NCI-H128 (cell line): ENCODE results near the gene KBTBD2.
"Not testable (repeated sequence)": the region's sequence is repeated elsewhere in the genome, so short reads cannot be mapped to it uniquely, and the experiment has no call there.

Source experiments
- DNase-seq: peaks from one replicate; lab custom pipeline; 2025; ENCODE audit not compliant: unreplicated experiment; lab: John Stamatoyannopoulos, UW

Gene KBTBD2

DNA sequence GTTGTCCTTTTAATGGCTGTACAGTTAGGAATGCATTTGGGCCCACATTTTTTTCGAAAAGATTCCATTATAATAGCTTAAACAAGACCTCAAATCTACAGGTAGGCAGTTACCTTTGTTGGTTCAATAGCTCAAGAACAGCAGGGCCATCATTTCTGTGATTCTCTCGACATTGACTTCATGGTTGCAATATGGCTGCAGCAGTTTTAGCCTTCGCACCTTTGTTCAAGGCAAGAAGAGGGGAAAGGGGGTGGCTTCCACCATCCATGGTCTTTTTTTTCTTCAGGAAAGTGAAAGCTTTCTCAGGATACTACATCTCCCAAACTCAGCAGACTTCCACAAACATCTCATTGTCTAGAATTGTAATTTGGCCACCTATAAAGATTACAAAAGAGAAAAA is 2.2 kb upstream of the KBTBD2 start:
- DNase-seq: no peak

DNA sequence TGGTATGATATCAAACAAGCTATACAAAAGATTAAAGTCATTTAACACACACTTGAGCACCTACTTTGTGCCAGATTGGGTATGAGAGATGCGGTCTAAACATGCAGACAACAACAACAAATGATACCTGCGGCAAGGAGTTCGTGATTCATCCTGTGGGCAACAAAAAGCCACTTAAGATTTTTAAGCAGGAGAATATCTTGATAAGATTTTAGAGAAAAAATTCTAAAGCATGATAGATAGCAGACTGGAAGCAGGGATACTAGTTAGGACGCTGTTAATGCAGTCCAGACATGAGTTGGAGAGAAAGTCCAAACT is 1.6 kb upstream of the KBTBD2 start:
- no peak for DNase-seq

DNA sequence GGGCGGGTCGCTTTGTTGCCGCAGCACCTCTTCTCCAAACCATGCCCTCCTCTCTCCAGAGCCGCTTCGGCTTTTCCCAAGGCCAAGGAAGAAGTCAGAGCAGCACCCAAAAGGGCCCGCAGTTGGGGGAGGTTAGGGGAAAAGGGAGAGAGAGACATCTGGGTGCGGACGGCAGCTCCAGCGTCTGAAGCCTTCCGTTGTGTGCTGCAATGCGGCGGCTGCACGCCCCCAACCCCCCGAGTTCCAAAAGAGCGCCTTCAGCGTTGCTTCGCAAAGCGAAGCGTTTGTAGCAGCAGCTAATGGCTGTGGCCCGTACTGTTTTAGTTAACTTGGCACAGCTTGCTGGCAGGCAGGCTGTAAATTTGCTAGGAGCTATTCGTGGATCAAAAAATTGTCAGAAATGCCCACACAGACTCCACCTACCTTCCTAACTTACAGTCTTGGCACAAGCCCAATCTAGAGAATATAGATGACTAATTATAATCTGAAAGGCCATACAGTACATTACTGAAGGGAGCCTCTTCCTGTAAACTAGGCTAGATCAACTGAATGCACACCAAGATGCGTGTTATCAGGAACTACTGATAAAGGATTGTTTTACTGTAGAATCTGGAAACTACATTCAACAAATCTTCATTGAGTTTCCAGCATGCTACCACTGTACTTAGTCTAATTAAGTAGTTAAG is 1.1 kb upstream of the KBTBD2 start:
- DNase-seq: no peak

DNA sequence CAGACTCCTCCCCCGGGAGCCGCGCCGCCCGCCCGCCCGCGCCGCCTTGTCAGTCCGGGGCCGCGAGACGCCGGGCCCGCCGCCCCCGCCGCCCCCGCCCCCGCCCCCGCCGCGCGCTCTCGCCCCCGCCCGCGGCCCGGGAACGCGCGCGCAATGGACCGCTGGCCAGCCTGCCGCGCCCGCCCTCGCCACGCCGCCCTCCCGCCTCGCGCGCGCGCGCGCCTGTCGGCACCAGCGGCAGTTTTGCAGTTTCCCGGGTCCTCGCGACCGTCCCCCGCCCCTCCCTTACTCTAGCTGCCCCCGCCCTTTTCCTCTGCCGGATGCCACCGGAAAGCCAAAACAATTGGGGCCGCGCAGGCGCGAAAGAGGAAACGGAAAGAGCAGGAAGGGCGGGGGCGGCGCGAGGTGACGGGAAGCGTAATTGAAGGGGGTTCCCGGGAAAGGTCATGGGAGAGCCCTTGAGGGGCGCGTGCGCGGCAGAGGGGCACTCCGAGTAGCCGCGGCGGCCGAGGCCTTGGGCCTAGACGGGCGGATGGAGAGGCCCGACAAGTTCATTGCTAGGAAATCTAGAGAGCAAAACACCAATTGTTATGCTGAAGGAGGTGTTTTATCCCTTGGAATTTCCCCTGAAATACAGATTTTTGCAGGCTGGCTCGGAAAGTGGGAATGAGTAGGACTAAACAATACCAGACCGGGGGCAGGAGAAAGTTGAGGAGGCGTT is 400 bp upstream of the KBTBD2 start:
- peak; percentile 94 for DNase-seq

DNA sequence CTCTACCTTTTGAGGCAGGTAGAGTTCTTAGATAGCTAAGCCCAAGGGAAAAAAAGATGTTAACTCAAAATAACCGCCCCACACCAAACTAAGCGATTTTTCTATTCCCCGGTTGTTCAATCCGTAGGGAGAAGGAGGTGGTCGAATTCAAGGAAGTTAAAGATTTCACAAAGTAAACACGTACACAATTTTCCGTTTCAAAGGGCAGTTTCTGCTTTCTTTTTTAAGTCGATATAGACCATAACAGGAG is 842 bp downstream of the KBTBD2 start:
- DNase-seq: no peak

DNA sequence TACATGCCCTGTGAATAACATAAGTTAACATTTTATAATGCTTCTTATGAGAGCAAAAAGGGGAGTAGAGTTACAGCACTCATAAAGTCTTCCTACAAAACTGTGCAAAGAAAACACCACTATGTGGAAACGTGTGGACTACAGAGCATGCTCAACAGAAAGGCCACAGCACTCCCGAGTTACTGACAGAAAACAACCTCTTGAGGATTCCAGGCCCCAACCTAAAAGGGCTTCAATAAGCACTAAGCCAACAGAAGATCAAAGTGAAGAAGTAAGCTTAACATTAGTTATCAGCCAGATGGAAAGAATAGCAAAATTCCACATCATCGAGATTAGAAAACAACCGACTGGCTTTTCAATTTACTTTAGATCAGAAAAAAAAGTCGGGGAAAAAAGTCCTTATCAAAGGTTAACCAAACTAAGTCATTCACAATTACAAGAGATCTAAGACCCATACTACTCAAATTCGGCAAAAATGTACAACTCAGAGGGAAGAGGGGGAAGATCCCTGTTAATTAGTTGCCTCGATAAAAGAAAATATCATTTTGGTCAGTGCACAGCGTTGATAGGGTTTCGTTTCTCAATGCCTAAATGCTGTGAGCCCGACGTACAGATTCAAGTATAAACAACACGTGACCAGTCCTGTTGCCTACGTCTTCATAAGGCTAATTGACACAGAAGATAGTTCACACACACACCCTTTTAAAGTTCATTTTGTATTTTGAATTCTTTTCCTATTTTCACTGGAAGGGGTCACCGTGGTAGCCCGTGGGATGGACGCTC is 1.4 kb downstream of the KBTBD2 start:
- DNase-seq: no peak

DNA sequence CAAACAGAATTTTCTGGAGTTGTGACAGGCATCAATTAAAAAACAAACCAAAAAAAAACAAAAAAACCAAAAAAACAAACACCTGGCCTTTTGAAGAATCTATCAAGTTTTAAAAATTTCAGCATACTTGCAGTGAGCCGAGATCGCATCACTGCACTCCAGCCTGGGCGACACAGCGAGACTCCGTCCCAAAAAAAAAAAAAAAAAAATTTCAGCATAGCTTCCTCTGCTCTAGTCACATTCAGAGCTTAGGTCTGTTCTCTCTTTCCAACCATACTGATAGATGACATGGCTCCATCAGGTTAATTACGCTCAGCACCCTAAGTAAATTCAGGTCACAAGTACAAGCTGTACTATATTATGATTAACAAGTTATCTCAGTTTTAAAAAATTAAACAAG is 3.1 kb downstream of the KBTBD2 start:
- no peak for DNase-seq

DNA sequence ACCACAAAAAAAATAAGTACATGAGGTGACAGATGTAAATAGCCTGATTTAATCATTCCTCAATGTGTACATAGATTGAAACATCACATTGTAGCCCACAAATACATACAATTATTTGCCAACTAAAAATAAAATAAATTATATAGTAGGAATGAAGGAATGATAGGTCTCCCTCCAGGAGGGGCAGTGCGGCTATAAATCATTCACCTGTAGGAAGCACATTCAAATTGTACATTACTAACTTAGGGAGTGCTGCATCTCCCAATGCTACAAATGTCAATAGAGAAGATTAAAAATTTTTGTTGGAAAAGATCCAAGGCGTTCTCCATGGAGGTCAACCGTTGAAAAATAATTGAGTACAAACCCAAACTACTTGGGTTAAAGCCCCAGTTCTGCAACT is 4.2 kb downstream of the KBTBD2 start:
- no peak for DNase-seq

DNA sequence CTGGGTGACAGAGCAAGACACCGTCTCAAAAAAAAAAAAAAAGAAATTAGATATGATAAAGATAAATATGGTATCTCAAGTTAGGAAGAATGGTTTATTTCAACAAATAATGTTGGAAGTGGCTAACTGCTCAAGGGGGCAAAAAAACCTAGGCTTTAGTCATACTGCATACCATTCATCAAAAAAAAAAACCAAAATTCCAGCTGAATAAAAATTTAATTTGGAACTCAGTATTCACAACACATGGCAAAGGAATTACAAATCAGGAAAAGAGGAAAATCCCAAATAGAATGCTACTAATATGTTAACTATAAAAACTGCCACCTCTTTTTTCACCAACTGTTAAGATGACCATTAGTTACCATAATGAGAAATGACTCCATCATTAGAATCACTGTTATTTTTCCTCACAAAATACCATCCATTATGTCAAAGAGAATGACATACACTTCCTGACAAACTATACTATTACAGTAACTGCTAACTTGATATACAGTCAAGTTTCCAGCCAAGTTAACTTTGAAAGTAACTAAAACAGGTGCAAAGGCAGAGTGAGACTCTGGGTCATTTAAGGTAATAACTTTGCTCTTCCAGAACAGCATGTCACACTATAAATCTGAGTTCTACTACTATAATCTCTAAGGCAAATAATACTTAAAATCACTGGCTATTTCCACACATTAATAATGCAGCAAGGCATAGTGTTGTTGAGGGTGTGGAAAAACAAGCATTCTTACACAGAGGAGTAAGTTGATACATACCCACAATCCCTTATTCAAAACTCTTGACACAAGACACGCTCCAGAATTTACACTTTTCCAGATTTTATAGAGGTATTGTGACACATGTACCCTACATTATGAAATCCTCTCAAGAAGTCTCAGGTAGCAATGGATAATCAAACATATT is 10.2 kb downstream of the KBTBD2 start:
- no peak for DNase-seq

DNA sequence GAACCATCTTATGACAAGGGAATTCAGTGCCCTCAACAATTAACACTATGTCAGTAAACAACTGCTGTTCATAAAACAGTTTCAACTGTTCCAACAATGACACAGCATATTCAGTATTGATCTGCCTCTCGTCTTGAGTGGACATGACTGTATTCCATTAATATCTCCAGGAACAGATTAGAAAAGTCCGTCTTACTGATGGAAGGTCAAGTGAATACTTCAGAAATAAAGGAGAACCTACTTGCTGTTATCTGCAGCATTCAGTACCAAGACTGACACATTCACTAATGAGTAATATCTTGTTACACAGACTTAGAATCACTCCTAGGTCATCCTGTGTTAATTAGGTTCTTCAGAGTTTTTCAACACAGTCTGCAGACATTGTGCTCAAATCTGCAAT is 12.1 kb downstream of the KBTBD2 start:
- no peak for DNase-seq

DNA sequence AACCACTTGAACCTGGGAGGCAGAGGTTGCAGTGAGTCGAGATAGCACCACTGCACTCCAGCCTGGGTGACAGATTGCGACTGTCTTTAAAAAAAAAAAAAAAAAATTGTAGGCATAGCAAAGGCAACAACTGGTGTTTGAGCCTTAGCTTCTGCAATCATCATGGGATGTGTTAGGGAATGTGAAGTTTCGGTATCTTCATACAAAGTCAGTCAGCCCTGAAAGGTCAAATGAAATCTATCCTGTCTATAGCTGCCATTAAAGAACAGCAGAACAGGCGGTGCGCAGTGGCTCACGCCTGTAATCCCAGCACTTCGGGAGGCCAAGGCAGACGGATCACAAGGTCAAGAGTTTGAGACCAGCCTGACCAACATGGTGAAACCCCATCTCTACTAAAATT is 13.5 kb downstream of the KBTBD2 start:
- DNase-seq: not testable (repeated sequence)

DNA sequence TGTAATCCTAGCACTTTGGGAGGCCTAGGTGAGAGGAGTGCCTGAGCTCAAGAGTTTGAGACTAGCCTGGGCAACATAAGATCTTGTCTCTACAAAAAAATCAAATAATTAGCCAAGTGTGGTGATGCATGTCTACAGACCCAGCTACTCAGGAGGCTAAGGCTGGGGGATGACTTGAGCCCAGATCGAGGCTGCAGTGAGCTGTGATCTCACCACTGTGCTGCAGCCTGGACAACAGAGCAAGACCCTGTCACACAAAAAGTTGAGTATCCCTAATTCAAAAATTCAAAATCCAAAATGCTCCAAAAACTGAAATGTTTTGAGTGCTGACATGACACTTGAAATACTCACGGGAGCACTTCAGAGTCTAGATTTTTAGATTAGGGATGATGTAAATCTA is 19.1 kb downstream of the KBTBD2 start:
- no peak for DNase-seq

DNA sequence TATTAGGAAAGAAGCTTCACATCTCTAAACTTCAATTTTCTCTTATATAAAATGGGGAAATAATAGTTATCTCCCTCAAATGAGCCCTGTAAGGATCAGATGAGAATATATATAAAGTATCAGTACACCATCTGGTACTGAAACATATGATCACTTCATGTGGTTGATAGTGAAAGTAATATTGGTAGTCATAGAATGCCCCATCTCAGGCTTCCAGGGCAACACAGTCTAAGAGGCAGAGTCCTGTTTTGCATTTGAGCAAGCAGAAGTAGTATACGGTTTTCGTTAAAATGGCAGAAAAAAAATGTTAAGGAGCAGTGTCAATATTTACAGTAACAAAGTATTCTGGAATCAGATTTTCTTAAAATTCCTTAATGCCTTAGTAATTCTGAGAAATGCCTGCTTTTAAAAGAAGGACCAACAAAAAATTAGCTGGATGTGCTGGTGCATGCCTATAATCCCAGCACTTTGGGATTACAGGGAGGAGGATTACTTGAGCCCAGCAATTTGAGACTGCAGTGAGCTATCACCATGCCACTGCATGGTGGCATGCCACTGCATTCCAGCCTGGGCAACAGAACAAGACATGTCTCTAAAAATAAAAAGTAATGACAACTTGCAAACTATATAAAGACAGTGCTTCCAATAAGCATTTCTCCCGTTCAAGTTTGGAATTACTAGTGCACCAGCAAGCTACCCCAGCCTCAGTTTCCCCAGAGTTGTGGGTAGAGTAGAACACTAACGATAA is 19.8 kb downstream of the KBTBD2 start:
- no peak for DNase-seq

DNA sequence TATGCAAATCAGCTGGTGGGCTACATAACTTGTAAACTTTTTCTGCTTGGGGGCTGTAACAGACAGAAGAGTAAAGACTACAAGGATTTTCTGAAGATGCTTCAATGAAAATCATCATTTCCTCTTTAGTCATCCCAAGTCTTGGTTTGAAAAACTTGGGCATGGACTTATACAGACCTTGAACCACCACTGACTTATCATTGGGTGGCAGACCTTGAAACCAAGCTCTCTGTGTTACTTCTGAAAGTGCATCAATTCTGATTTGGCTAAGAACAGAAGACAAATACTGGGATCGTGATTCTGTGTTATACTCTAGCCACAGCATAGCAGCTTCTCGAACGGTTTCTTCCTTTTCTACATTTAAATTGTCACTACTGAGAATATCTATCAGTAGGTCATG is 21.3 kb downstream of the KBTBD2 start:
- DNase-seq: no peak

DNA sequence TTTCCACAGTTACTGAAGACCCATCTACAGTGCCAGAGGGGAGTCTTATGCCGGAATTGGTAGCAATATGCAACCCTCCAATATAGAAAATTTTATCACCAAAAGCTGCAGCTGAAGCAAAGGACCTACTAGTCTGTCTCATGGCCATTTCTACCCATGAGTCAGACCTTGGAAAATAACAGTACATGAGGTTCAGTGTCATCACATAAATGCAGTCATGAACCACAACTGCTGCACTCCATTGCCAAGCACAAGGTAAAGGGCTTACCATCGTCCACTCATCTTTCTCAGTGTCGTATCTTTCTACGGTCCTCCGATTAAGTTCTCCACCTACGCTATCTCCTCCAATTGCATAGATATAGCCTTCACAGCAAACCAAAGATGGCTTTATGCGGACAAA is 21.8 kb downstream of the KBTBD2 start:
- no peak for DNase-seq

DNA sequence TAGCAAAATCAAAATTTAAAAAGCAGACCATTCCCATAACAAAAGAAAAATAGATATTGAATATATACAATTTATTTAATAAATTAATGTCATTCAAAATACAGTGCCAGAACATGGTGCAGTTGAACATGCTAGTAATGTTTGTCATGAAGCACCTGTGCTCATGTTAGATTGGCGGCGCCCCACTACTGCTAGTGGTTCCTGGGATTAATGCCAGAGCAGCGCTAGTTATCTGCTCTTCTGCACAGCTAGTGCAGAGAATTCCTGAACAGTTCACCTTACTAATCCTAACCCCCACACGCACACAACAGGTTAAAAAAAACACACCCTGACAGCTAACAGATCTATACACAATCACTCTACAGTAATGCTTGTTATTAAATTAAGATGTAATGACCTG is 23.4 kb downstream of the KBTBD2 start:
- DNase-seq: no peak

DNA sequence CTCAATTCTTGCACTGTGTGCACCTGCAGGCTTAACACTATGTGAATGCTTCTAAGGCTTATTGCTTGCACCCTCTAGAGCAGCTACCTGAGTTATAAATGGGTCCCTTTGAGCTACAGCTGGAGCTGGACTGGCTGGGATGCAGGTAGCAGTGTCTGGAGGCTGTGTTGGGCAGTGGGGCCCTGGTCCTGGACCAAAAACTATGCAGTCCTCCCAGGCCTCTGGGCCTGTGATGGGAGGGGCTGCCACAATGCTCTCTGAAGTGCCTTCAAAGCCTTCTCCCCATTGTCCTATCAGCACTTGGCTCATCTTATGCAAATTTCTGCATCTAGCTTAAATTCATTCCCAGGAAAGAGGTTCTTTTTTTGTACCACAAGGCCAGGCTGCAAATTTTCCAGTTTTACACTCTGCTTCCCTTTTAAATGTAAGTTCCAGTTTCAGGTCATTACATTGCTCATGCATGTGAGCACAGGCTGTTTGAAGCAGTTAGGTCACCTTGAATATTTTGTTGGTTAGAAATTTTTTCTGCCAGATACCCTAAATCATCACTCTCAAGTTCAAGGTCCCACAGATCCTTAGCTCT is 26.0 kb downstream of the KBTBD2 start:
- no peak for DNase-seq

DNA sequence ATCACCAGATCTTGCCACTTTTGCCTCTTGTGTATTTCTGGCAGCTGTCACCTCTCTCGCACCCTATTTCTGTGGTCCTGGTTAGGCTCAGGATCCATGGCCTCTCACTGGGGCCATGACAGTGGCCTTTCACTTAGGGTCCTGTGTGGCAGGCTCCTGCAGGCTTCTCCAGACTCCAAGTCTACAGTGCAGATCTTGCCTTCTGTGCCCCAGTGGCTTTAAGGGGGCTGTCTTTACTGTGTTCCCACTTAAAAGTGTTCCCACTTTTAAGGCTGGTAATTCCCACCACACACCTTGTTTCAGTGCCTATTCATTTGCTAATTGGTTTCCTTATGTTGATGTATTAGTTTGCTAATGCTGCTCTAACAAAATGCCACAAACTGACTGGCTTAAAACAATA is 27.7 kb downstream of the KBTBD2 start:
- DNase-seq: not testable (repeated sequence)

DNA sequence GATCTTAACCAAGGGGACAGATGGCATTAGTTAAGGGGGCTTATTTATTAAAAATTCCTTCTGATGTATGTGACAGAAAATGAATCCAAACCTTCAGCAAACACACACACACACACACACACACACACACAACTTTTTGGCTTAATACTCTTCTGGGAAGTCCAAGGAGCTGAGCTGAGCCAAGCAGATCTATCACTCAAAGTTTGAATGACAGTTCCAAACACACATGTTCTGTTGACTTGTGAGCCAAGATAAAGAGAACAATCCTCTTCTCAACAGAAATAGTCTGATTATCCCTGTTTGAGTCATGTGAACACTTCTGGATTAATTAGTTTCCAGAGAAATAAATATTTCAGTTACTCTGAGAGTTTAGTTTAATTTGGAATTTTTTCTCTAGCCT is 31.5 kb downstream of the KBTBD2 start:
- DNase-seq: no peak

DNA sequence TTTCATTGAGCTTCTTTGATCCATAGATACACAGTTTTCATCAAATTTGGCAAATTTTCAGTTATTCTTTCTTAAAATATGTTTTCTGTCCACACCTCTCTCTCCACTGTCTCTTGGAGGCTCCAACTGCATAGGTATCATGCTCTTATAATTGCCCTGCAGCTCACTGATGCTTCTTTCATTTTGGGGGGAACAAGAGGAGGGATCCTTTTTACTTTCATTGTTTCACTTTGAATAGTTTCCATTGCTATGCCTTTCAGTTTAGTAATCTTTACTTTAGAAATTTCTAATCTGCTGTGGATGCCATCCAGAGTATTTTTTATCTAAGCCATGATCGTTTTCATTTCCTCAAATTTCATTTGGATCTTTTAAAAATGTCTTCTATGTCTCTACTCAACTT is 32.9 kb downstream of the KBTBD2 start:
- no peak for DNase-seq

DNA sequence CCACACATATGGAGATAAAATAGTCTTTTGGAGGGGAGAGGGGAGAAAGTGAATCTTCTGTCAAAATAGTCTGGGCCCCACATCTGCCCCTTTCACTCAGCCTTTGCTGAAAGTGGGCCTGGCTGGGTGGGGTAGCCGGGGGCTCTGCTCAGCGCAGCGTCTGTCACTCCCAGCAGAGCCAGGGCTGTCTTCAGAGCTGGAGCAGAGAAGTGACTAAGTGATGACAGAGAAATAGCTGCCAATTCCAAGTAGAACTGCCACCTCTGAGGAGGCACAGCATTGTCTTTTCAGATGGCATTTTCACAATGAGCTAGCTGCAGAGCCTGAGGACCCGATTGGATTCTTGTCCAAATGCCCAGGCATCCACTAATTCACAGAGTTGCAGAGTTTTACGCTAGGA is 34.5 kb downstream of the KBTBD2 start:
- DNase-seq: not testable (repeated sequence)
